Measurements from ENCODE around the gene VRK1.

- TF ChIP-seq CTCF (IDR thresholded peaks at IDR 0.05) (no peak), EP300 (IDR thresholded peaks at IDR 0.05) (no peak), POLR2A (IDR thresholded peaks at IDR 0.05) (no peak)
These were observed 9.7 kb downstream of the VRK1 start for GRCh38 chr14:96806836-96807235.

Data from suprapubic skin (tissue), 3 donors.